Nephron (organoid): ENCODE data around the gene ZHX3.
A peak's percentile ranks its signal among the peaks of the same experiment; 100 is the strongest.

Experiments used
- H3K27ac Mint-ChIP-seq, 3 experiments: 2 replicates each; pipeline ENCODE4 v1.8.0; 2020; ENCODE audit warnings: mixed read lengths in 3 of 3, mild to moderate bottlenecking in 2 of 3, moderate library complexity in 1 of 3
- H3K27me3 Mint-ChIP-seq: 2 replicates; pipeline ENCODE4 v1.8.0; 2021; ENCODE audit warnings: low read depth, mild to moderate bottlenecking, moderate library complexity, mixed read lengths
- H3K36me3 Mint-ChIP-seq: 2 replicates; pipeline ENCODE4 v1.8.0; 2020; ENCODE audit warnings: low read depth, mixed read lengths
- H3K4me1 Mint-ChIP-seq: 2 replicates; pipeline ENCODE4 v1.8.0; 2020; ENCODE audit warnings: mixed read lengths
- H3K4me3 Mint-ChIP-seq, 3 experiments: 2 replicates each; pipeline ENCODE4 v1.8.0; 2020; ENCODE audit warnings: mild to moderate bottlenecking in 3 of 3, mixed read lengths in 3 of 3, moderate library complexity in 2 of 3
- H3K9me3 Mint-ChIP-seq: 2 replicates; pipeline ENCODE4 v1.8.0; 2020; ENCODE audit warnings: mixed read lengths
- CTCF ChIP-seq, 3 experiments: fragments of 200-600 bp; sonication (generic); IDR thresholded peaks; one replicate each; pipeline ENCODE4 v1.5.0; 2021; ENCODE audit warnings: antibody characterized with exemption in 3 of 3; ENCODE audit not compliant: unreplicated experiment in 3 of 3

Gene ZHX3

GRCh38 chr20:41225091-41225490 is 92.4 kb downstream of the ZHX3 start:
- Mint-ChIP-seq H3K4me3 (no peak overlapping the region), H3K36me3 (peaks cover 10% of the 10 kb centered on the region)
- no peak for TF ChIP-seq CTCF (IDR thresholded peaks at IDR 0.05; ENCODE audit: unreplicated experiment in 3 of 3)

GRCh38 chr20:41224281-41224680 is 93.2 kb downstream of the ZHX3 start:
- no peak for TF ChIP-seq CTCF (IDR thresholded peaks at IDR 0.05; ENCODE audit: unreplicated experiment in 3 of 3)
- peaks cover 20% of the 10 kb centered on the region for H3K4me1 Mint-ChIP-seq
- H3K36me3 Mint-ChIP-seq: peaks cover 14% of the 10 kb centered on the region
- H3K27me3 Mint-ChIP-seq: no peaks in the 10 kb centered on the region
- no peak overlapping the region for H3K4me3 Mint-ChIP-seq
- H3K27ac Mint-ChIP-seq: no peak overlapping the region
- H3K9me3 Mint-ChIP-seq: no peaks in the 10 kb centered on the region

More at GRCh38 chr20:41225091-41225490, 92.4 kb downstream of the ZHX3 start:
- Mint-ChIP-seq H3K27me3 (no peaks in the 10 kb centered on the region), H3K9me3 (no peaks in the 10 kb centered on the region), H3K27ac (no peak overlapping the region), H3K4me1 (peaks cover 22% of the 10 kb centered on the region)

- H3K36me3 Mint-ChIP-seq: peaks cover 12% of the 10 kb centered on the region
- peaks cover 13% of the 10 kb centered on the region for H3K4me1 Mint-ChIP-seq
- peak overlapping the region in 2 of 3 experiments; percentile 2 to 18 for H3K27ac Mint-ChIP-seq
- H3K4me3 Mint-ChIP-seq: no peak overlapping the region
- no peaks in the 10 kb centered on the region for H3K27me3 Mint-ChIP-seq
- TF ChIP-seq CTCF (IDR thresholded peaks at IDR 0.05; ENCODE audit: unreplicated experiment in 3 of 3): no peak
- no peaks in the 10 kb centered on the region for H3K9me3 Mint-ChIP-seq
These were observed 94.4 kb downstream of the ZHX3 start for GRCh38 chr20:41223112-41223511.

- no peak for TF ChIP-seq CTCF (IDR thresholded peaks at IDR 0.05; ENCODE audit: unreplicated experiment in 3 of 3)
- Mint-ChIP-seq H3K27me3 (no peaks in the 10 kb centered on the region), H3K4me1 (peaks cover 13% of the 10 kb centered on the region), H3K27ac (peak overlapping the region in 2 of 3 experiments; percentile 18 to 60), H3K36me3 (peaks cover 9% of the 10 kb centered on the region), H3K9me3 (no peaks in the 10 kb centered on the region), H3K4me3 (no peak overlapping the region)
These were observed 94.8 kb downstream of the ZHX3 start for GRCh38 chr20:41222703-41223102.

GRCh38 chr20:41222296-41222695 is 95.2 kb downstream of the ZHX3 start:
- H3K36me3 Mint-ChIP-seq: peaks cover 9% of the 10 kb centered on the region
- H3K27ac Mint-ChIP-seq: peak overlapping the region in 2 of 3 experiments; percentile 18 to 60
- no peaks in the 10 kb centered on the region for H3K27me3 Mint-ChIP-seq
- no peak for TF ChIP-seq CTCF (IDR thresholded peaks at IDR 0.05; ENCODE audit: unreplicated experiment in 3 of 3)
- H3K9me3 Mint-ChIP-seq: no peaks in the 10 kb centered on the region
- H3K4me1 Mint-ChIP-seq: peaks cover 13% of the 10 kb centered on the region
- H3K4me3 Mint-ChIP-seq: no peak overlapping the region

GRCh38 chr20:41221614-41222218 is 95.8 kb downstream of the ZHX3 start:
- H3K9me3 Mint-ChIP-seq: no peaks in the 10 kb centered on the region
- H3K4me3 Mint-ChIP-seq: no peak overlapping the region
- no peaks in the 10 kb centered on the region for H3K27me3 Mint-ChIP-seq
- peaks cover 9% of the 10 kb centered on the region for H3K36me3 Mint-ChIP-seq
- peak overlapping the region in 1 of 3 experiments; percentile 18 for H3K27ac Mint-ChIP-seq
- peaks cover 13% of the 10 kb centered on the region for H3K4me1 Mint-ChIP-seq
- no peak for TF ChIP-seq CTCF (IDR thresholded peaks at IDR 0.05; ENCODE audit: unreplicated experiment in 3 of 3)
